ENCODE data around the gene HBQ1.
"Not testable (repeated sequence)": the region's sequence is repeated elsewhere in the genome, so short reads cannot be mapped to it uniquely, and the experiment has no call there.

HBQ1 gene

GRCh38 chr16:176477-177382 is 3.5 kb upstream of the HBQ1 start, which contains the start of gene HBA1:
HBA1 (plus strand) TSS chr16:176680; CDS start chr16:176717, 37 bp downstream.
- not testable (repeated sequence) for DNase-seq

GRCh38 chr16:177394-177822 is 2.9 kb upstream of the HBQ1 start:
- DNase-seq: no peak

GRCh38 chr16:177981-178667 is 2.1 kb upstream of the HBQ1 start:
- DNase-seq: no peak

GRCh38 chr16:178668-179015 is 1.6 kb upstream of the HBQ1 start:
- DNase-seq: no peak

- no peak for DNase-seq
Observed at GRCh38 chr16:179211-180092, 807 bp upstream of the HBQ1 start.

- DNase-seq: peak; percentile 86
Observed at GRCh38 chr16:180681-181564, 664 bp downstream of the HBQ1 start.

- no peak for DNase-seq
Observed at GRCh38 chr16:181565-182021, 1.3 kb downstream of the HBQ1 start.

- no peak for DNase-seq
Observed at GRCh38 chr16:183005-183404, 2.7 kb downstream of the HBQ1 start.

GRCh38 chr16:185213-185612 is 5.0 kb downstream of the HBQ1 start:
- DNase-seq: no peak

GRCh38 chr16:185691-186090 is 5.4 kb downstream of the HBQ1 start:
- DNase-seq: no peak

GRCh38 chr16:187330-187729 is 7.1 kb downstream of the HBQ1 start:
- no peak for DNase-seq

GRCh38 chr16:188674-189073 is 8.4 kb downstream of the HBQ1 start:
- peak; percentile 36 for DNase-seq

- no peak for DNase-seq
Observed at GRCh38 chr16:189604-190186, 9.4 kb downstream of the HBQ1 start.

GRCh38 chr16:191831-192230 is 11.6 kb downstream of the HBQ1 start:
- no peak for DNase-seq

- no peak for DNase-seq
Observed at GRCh38 chr16:192686-193085, 12.4 kb downstream of the HBQ1 start.

- no peak for DNase-seq
Observed at GRCh38 chr16:193441-193840, 13.2 kb downstream of the HBQ1 start.

GRCh38 chr16:194516-194915 is 14.3 kb downstream of the HBQ1 start:
- no peak for DNase-seq

- no peak for DNase-seq
Observed at GRCh38 chr16:200388-200787, 20.1 kb downstream of the HBQ1 start.

- DNase-seq: no peak
Observed at GRCh38 chr16:203246-203645, 23.0 kb downstream of the HBQ1 start.

- not testable (repeated sequence) for DNase-seq
Observed at GRCh38 chr16:204046-204445, 23.8 kb downstream of the HBQ1 start.

GRCh38 chr16:209359-209758 is 29.1 kb downstream of the HBQ1 start:
- DNase-seq: not testable (repeated sequence)

Data from CD4-positive, alpha-beta T cell treated with Interleukin-6 for 4 hours (primary cell).